ENCODE results near the gene CALU. TPM values are rescaled to one million over a fixed set of nuclear protein-coding genes. Genes with fewer than 3 reads are reported as not detected.

Gene CALU
- total and polyA plus RNA-seq, 2 donors (not counting 1 experiment from before 2014, with no cell fraction given), result 5.1 to 11.2 TPM

DNA sequence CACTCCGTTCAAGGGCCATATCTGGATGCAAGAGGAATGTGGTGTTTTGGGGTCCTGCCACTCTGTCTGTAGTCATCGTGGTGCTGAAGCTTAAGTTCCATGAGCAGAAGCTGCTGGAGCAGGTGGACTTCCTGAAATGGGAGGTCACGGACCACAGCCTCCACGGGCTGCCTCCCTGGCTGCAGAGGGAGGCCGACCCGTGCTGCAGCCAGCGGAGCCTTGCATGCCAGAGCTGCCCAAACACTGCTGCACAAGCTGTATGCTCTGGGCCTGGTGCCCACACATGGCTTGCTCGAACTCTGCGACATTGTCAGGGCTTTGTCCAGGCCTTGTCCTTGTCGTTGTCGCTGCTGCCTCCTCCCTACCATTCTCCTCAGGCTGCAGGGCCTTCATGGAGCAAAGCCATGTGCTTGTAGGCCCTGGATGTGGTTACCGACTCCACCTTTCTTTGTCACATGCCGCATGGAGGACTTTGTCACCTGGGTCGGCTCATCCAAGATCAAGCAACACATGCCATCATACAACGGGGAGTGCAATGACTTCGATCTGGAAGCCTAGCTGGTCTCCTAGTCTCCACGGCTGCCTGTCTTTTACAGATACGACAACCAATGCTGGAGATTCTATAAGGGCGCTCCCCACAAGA lies 45.7 kb upstream of the CALU start:
- Histone ChIP-seq H2AFZ (ENCODE audit: insufficient read depth, low read depth, low read length, poor library complexity, severe bottlenecking) (no peak overlapping the region), H3K4me1 (ENCODE audit: control insufficient read depth in 2 of 2, insufficient read depth in 2 of 2, low read length in 2 of 2) (peaks cover 10 to 17% of the 10 kb centered on the region in 2 donors), H3K9me3 (ENCODE audit: control extremely low read depth in 1 of 3, control insufficient read depth in 2 of 3, insufficient read depth in 1 of 3, low read length in 2 of 3) (peaks cover 0 to 5% (median 0%) of the 10 kb centered on the region in 3 donors), H3K4me3 (ENCODE audit: control extremely low read depth in 1 of 5, extremely low read depth in 1 of 5, insufficient read depth in 1 of 5, low read depth in 2 of 5, low read length in 4 of 5) (no peak overlapping the region), H3K27me3 (replicated peaks in 1 of 4; ENCODE audit: control extremely low read depth in 1 of 4, control insufficient read depth in 3 of 4, insufficient read depth in 4 of 4, low read length in 3 of 4) (peaks cover 0 to 32% (median 23%) of the 10 kb centered on the region in 4 experiments), H3K4me2 (replicated peaks; ENCODE audit: low read depth, low read length, poor library complexity, severe bottlenecking) (no peak overlapping the region), H3K9ac (ENCODE audit: low read length) (no peak overlapping the region), H3K79me2 (ENCODE audit: control insufficient read depth, insufficient read depth, low read length) (no peaks in the 10 kb centered on the region), H3K27ac (ENCODE audit: low read length in 2 of 2) (no peak overlapping the region), H4K20me1 (ENCODE audit: control insufficient read depth, insufficient read depth, low read length, poor library complexity, severe bottlenecking) (no peaks in the 10 kb centered on the region), H3K36me3 (replicated peaks in 1 of 2; ENCODE audit: control extremely low read depth in 1 of 2, control insufficient read depth in 1 of 2, extremely low read depth in 1 of 2, insufficient read depth in 2 of 2, low read length in 1 of 2) (no peaks in the 10 kb centered on the region)
- no peak for DNase-seq
- Mint-ChIP-seq H3K27ac (no peak overlapping the region), H3K4me3 (no peak overlapping the region), H3K9me3 (ENCODE audit: insufficient read depth) (no peaks in the 10 kb centered on the region), H3K27me3 (peaks cover 32% of the 10 kb centered on the region), H3K4me1 (peaks cover 14% of the 10 kb centered on the region)
- 89% methylated on average over 18 of the region's 19 CpGs for WGBS (ENCODE audit: insufficient coverage)
- no peak for TF ChIP-seq EZH2 (IDR thresholded peaks at IDR 0.05; ENCODE audit: borderline replicate concordance, insufficient read depth, low read depth, low read length, poor library complexity, severe bottlenecking)
- TF ChIP-seq, protein P1, sequence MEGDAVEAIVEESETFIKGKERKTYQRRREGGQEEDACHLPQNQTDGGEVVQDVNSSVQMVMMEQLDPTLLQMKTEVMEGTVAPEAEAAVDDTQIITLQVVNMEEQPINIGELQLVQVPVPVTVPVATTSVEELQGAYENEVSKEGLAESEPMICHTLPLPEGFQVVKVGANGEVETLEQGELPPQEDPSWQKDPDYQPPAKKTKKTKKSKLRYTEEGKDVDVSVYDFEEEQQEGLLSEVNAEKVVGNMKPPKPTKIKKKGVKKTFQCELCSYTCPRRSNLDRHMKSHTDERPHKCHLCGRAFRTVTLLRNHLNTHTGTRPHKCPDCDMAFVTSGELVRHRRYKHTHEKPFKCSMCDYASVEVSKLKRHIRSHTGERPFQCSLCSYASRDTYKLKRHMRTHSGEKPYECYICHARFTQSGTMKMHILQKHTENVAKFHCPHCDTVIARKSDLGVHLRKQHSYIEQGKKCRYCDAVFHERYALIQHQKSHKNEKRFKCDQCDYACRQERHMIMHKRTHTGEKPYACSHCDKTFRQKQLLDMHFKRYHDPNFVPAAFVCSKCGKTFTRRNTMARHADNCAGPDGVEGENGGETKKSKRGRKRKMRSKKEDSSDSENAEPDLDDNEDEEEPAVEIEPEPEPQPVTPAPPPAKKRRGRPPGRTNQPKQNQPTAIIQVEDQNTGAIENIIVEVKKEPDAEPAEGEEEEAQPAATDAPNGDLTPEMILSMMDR (IDR thresholded peaks at IDR 0.05), result no peak
- intact Hi-C loops (cut with micrococcal nuclease), result no loop called here
- ChIA-PET CTCF (no interaction called here), POLR2A (no interaction called here)
- ATAC-seq (ENCODE audit: low read depth), result no peak

DNA sequence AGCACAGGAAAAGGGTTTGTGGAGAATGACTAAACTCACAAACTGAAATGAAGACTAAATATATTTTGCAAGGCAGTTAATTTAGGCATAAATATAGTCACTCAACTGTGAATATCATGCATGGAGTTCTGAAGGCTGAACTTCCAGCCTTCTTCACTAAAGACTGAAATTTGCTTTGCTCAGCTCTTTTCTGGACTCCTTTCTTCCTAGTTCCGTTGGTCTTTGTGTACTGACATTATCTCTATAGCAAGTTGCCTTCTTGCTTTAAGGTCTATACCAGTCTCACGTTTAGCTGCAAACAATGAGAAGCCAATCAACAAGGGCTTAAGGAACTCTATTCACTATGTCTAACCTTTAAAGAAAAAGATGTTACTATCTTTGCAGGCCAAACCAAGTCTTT lies 44.4 kb upstream of the CALU start:
- ChIA-PET CTCF (no interaction called here), POLR2A (no interaction called here)
- Histone ChIP-seq H3K79me2 (ENCODE audit: control insufficient read depth, insufficient read depth, low read length) (no peaks in the 10 kb centered on the region), H3K27ac (ENCODE audit: low read length in 2 of 2) (no peak overlapping the region), H3K4me2 (replicated peaks; ENCODE audit: low read depth, low read length, poor library complexity, severe bottlenecking) (no peak overlapping the region), H3K36me3 (replicated peaks in 1 of 2; ENCODE audit: control extremely low read depth in 1 of 2, control insufficient read depth in 1 of 2, extremely low read depth in 1 of 2, insufficient read depth in 2 of 2, low read length in 1 of 2) (no peaks in the 10 kb centered on the region), H2AFZ (ENCODE audit: insufficient read depth, low read depth, low read length, poor library complexity, severe bottlenecking) (no peak overlapping the region), H3K27me3 (replicated peaks in 1 of 4; ENCODE audit: control extremely low read depth in 1 of 4, control insufficient read depth in 3 of 4, insufficient read depth in 4 of 4, low read length in 3 of 4) (peaks cover 0 to 35% (median 30%) of the 10 kb centered on the region in 4 experiments), H3K9me3 (ENCODE audit: control extremely low read depth in 1 of 3, control insufficient read depth in 2 of 3, insufficient read depth in 1 of 3, low read length in 2 of 3) (peaks cover 0 to 5% (median 0%) of the 10 kb centered on the region in 3 donors), H3K4me1 (ENCODE audit: control insufficient read depth in 2 of 2, insufficient read depth in 2 of 2, low read length in 2 of 2) (peaks cover 10 to 17% of the 10 kb centered on the region in 2 donors), H4K20me1 (ENCODE audit: control insufficient read depth, insufficient read depth, low read length, poor library complexity, severe bottlenecking) (no peaks in the 10 kb centered on the region), H3K4me3 (ENCODE audit: control extremely low read depth in 1 of 5, extremely low read depth in 1 of 5, insufficient read depth in 1 of 5, low read depth in 2 of 5, low read length in 4 of 5) (no peak overlapping the region), H3K9ac (ENCODE audit: low read length) (no peak overlapping the region)
- Mint-ChIP-seq H3K4me3 (no peak overlapping the region), H3K27ac (no peak overlapping the region), H3K9me3 (ENCODE audit: insufficient read depth) (no peaks in the 10 kb centered on the region), H3K4me1 (peaks cover 14% of the 10 kb centered on the region), H3K27me3 (peaks cover 41% of the 10 kb centered on the region)
- WGBS (ENCODE audit: insufficient coverage), result 62% methylated on average over 2 of the region's 2 CpGs
- TF ChIP-seq, protein P1 (IDR thresholded peaks at IDR 0.05), result no peak
- TF ChIP-seq EZH2 (IDR thresholded peaks at IDR 0.05; ENCODE audit: borderline replicate concordance, insufficient read depth, low read depth, low read length, poor library complexity, severe bottlenecking), result no peak
- no peak for DNase-seq
- intact Hi-C loops (cut with micrococcal nuclease), result no loop called here
- no peak for ATAC-seq (ENCODE audit: low read depth)

Measured in B cell (primary cell).